ENCODE measurements around the gene LHX6.
A peak's percentile ranks its signal among the peaks of the same experiment; 100 is the strongest.

Gene LHX6

DNA sequence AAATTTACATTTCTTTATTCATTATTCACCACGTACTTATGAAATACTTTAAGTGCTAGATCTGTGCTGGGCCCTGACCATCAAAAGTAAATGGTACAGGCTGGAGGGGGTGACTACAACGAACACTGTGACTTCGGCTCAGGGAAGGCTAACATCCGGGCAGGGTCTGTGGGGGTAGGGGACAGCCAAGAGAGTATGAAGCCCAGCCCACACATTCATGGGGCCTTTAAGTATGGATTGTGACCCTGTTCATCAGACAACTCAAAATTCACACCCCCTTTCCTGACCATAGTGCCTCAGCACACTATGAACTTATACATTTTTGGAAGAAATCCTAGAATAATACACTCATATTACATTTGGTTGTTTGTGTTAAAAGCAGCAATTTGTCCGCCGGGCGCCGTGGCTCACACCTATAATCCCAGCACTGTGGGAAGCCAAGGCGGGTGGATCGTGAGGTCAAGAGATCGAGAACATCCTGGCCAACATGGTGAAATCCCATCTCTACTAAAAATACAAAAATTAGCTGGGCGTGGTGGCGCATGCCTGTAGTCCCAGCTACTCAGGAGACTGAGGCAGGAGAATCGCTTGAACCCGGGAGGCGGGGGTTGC, 35.7 kb downstream of the LHX6 start:
- Histone ChIP-seq H3K27me3 (replicated peaks; ENCODE audit: insufficient read depth, low read length) (no peaks in the 10 kb centered on the region), H3K27ac (ENCODE audit: low read length) (no peak overlapping the region), H4K20me1 (ENCODE audit: insufficient read depth, low read length) (no peaks in the 10 kb centered on the region), H3F3A (ENCODE audit: insufficient read depth, low read length) (no peaks in the 10 kb centered on the region), H3K9me3 (replicated peaks; ENCODE audit: insufficient read depth, low read length) (no peaks in the 10 kb centered on the region), H3K9me2 (replicated peaks; ENCODE audit: insufficient read depth, low read length) (no peaks in the 10 kb centered on the region), H3K9ac (ENCODE audit: low read length) (no peak overlapping the region), H3K79me2 (ENCODE audit: low read length) (no peaks in the 10 kb centered on the region), H3K4me3 (ENCODE audit: low read length) (no peak overlapping the region), H3K36me3 (replicated peaks; ENCODE audit: insufficient read depth, low read length) (no peaks in the 10 kb centered on the region), H3K4me2 (ENCODE audit: low read depth, low read length) (no peak overlapping the region), H2AFZ (ENCODE audit: low read length) (no peak overlapping the region), H3K4me1 (ENCODE audit: low read length) (no peaks in the 10 kb centered on the region)
- DNase-seq, result no peak
- TF ChIP-seq, protein P1, sequence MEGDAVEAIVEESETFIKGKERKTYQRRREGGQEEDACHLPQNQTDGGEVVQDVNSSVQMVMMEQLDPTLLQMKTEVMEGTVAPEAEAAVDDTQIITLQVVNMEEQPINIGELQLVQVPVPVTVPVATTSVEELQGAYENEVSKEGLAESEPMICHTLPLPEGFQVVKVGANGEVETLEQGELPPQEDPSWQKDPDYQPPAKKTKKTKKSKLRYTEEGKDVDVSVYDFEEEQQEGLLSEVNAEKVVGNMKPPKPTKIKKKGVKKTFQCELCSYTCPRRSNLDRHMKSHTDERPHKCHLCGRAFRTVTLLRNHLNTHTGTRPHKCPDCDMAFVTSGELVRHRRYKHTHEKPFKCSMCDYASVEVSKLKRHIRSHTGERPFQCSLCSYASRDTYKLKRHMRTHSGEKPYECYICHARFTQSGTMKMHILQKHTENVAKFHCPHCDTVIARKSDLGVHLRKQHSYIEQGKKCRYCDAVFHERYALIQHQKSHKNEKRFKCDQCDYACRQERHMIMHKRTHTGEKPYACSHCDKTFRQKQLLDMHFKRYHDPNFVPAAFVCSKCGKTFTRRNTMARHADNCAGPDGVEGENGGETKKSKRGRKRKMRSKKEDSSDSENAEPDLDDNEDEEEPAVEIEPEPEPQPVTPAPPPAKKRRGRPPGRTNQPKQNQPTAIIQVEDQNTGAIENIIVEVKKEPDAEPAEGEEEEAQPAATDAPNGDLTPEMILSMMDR (IDR thresholded peaks at IDR 0.05; ENCODE audit: low read length), result no peak
- TF ChIP-seq EZH2 (optimal IDR thresholded peaks at IDR 0.05; ENCODE audit: low read depth, low read length) (no peak), EZH2phosphoT487 (IDR thresholded peaks at IDR 0.05; ENCODE audit: low read length) (no peak)

DNA sequence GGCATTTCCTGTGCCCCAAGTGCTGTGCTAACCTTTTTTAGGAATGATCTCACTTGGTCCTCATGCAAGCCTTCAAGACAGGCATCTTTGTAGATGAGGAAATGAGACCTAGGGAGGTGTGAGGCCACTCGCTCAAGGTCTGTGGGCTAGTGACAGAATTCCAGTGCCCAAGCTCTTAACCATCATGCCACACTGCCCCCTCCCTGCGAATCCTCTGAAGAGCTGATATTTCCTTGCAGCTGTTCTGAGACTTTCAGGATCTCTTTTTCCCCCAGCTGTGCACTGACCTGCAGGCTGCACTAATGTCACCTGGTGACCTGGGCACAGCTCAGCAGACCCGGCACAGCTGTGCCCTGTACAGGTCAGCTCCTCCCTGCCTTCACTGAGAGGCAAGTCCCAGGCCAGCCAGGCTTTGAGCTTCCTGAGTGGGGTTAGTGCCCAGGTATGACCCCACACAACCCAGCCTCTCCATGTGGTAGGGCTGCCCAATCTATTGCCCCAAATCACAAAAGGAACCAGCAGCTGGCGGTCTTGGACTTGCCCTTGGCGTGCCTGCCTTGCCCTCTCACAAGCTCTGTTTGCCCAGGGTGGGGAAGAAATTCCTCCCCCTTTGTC, 36.4 kb downstream of the LHX6 start:
- Histone ChIP-seq H3K9ac (ENCODE audit: low read length) (no peak overlapping the region), H3K79me2 (ENCODE audit: low read length) (no peaks in the 10 kb centered on the region), H3K36me3 (replicated peaks; ENCODE audit: insufficient read depth, low read length) (no peaks in the 10 kb centered on the region), H3F3A (ENCODE audit: insufficient read depth, low read length) (no peaks in the 10 kb centered on the region), H3K9me2 (replicated peaks; ENCODE audit: insufficient read depth, low read length) (no peaks in the 10 kb centered on the region), H3K4me2 (ENCODE audit: low read depth, low read length) (no peak overlapping the region), H3K27me3 (replicated peaks; ENCODE audit: insufficient read depth, low read length) (no peaks in the 10 kb centered on the region), H3K4me3 (ENCODE audit: low read length) (no peak overlapping the region), H3K27ac (ENCODE audit: low read length) (no peak overlapping the region), H3K9me3 (replicated peaks; ENCODE audit: insufficient read depth, low read length) (no peaks in the 10 kb centered on the region), H4K20me1 (ENCODE audit: insufficient read depth, low read length) (no peaks in the 10 kb centered on the region), H3K4me1 (ENCODE audit: low read length) (no peaks in the 10 kb centered on the region), H2AFZ (ENCODE audit: low read length) (no peak overlapping the region)
- peak; percentile 30 for DNase-seq
- TF ChIP-seq EZH2phosphoT487 (IDR thresholded peaks at IDR 0.05; ENCODE audit: low read length), result no peak
- TF ChIP-seq, protein P1 (IDR thresholded peaks at IDR 0.05; ENCODE audit: low read length), result peak; percentile 8; the same call in 1 of the 2 replicates
- TF ChIP-seq EZH2 (optimal IDR thresholded peaks at IDR 0.05; ENCODE audit: low read depth, low read length), result no peak

DNA sequence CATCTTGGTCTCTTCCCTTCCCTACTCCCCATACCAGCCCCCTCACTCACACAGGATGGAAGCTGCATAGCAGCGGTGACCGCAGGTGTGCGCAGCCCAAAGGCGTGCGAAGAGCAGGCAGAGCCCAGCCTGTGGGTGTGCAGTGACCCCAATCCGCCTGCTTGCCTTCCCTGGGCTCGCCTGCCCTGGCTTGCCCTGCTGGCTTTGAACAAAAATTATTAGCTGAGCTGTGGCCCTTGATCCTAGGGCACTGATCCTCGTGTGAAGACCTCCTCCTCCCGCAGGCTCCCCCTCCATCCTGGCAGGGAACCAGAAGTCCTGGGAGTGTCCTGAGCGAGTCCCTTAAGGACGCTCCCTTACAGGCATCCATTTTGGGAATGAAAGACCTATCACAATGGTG, 37.2 kb downstream of the LHX6 start:
- Histone ChIP-seq H3K79me2 (ENCODE audit: low read length) (no peaks in the 10 kb centered on the region), H3K4me3 (ENCODE audit: low read length) (no peak overlapping the region), H3K27me3 (replicated peaks; ENCODE audit: insufficient read depth, low read length) (no peaks in the 10 kb centered on the region), H3F3A (ENCODE audit: insufficient read depth, low read length) (no peaks in the 10 kb centered on the region), H3K9me2 (replicated peaks; ENCODE audit: insufficient read depth, low read length) (no peaks in the 10 kb centered on the region), H3K27ac (ENCODE audit: low read length) (no peak overlapping the region), H4K20me1 (ENCODE audit: insufficient read depth, low read length) (no peaks in the 10 kb centered on the region), H3K9me3 (replicated peaks; ENCODE audit: insufficient read depth, low read length) (no peaks in the 10 kb centered on the region), H3K9ac (ENCODE audit: low read length) (no peak overlapping the region), H2AFZ (ENCODE audit: low read length) (no peak overlapping the region), H3K36me3 (replicated peaks; ENCODE audit: insufficient read depth, low read length) (no peaks in the 10 kb centered on the region), H3K4me2 (ENCODE audit: low read depth, low read length) (no peak overlapping the region), H3K4me1 (ENCODE audit: low read length) (no peaks in the 10 kb centered on the region)
- DNase-seq, result no peak
- TF ChIP-seq EZH2 (optimal IDR thresholded peaks at IDR 0.05; ENCODE audit: low read depth, low read length), result no peak

Data from MM.1S (cell line).